HEK293T (cell line): ENCODE data around the gene STON2.

Experiments used
- BHLHE40 ChIP-seq: fragments of 450-650 bp; IDR thresholded peaks from 2 replicates; pipeline ENCODE4 v1.6.1; 2016; ENCODE audit warnings: mild to moderate bottlenecking, moderate library complexity, borderline replicate concordance
- FOXK2 ChIP-seq: fragments of 450-650 bp; IDR thresholded peaks from 2 replicates; pipeline ENCODE4 v1.6.1; 2016; ENCODE audit warnings: mild to moderate bottlenecking
- L3MBTL2 ChIP-seq: fragments of 450-650 bp; conservative IDR thresholded peaks from 2 replicates; pipeline ENCODE4 v1.6.1; 2016; ENCODE audit warnings: mild to moderate bottlenecking
- NFRKB ChIP-seq: fragments of 450-650 bp; IDR thresholded peaks from 2 replicates; pipeline ENCODE4 v1.6.1; 2016; ENCODE audit warnings: mild to moderate bottlenecking, moderate library complexity
- SP1 ChIP-seq: fragments of 450-650 bp; IDR thresholded peaks from 2 replicates; pipeline ENCODE4 v1.6.1; 2017
- SUZ12 ChIP-seq: fragments of 450-650 bp; IDR thresholded peaks from 2 replicates; pipeline ENCODE4 v1.6.1; 2016; ENCODE audit warnings: mild to moderate bottlenecking

- TF ChIP-seq NFRKB = no peak
- no peak for TF ChIP-seq SP1
- no peak for TF ChIP-seq BHLHE40
- TF ChIP-seq L3MBTL2 = no peak
- no peak for TF ChIP-seq FOXK2
- no peak for TF ChIP-seq SUZ12
Measured at GRCh38 chr14:81311141-81311540, 89.0 kb downstream of the STON2 start.
